ENCODE measurements around the gene ERCC8.

- TF ChIP-seq CTCF (IDR thresholded peaks at IDR 0.05) (no peak), POLR2A (IDR thresholded peaks at IDR 0.05) (no peak), POLR2AphosphoS5 (IDR thresholded peaks at IDR 0.05) (no peak)
These were observed 16.8 kb upstream of the ERCC8 start for GRCh38 chr5:60961685-60962084.

Measured in prostate gland (tissue), 2 donors.